Liver (tissue), 9 donors: ENCODE measurements around the gene SPEF1. TPM values are rescaled to one million over a fixed set of nuclear protein-coding genes. Genes with fewer than 3 reads are reported as not detected.

Experiments
- DNase-seq: peaks from one replicate; pipeline ENCODE4 v3.0.0-alpha.2; 2017; ENCODE audit warnings: low spot score
- H3K27ac ChIP-seq, 2 donors: one replicate each; pipeline ENCODE4 v1.7.0; 2013; ENCODE audit warnings: inconsistent platforms in 2 of 2, low read length in 2 of 2, control low read depth in 1 of 2, low read depth in 1 of 2, mild to moderate bottlenecking in 1 of 2
- H3K27me3 ChIP-seq, 4 donors: one replicate each; pipeline versions ENCODE4 v1.6.1 to v1.7.0; 2013; ENCODE audit warnings: low read length in 3 of 4, inconsistent platforms in 1 of 4, mild to moderate bottlenecking in 1 of 4, moderate library complexity in 1 of 4; ENCODE audit not compliant: control insufficient read depth in 4 of 4, insufficient read depth in 4 of 4
- H3K36me3 ChIP-seq, 4 donors: one replicate each; pipeline versions ENCODE4 v1.6.1 to v1.7.0; 2013; ENCODE audit warnings: low read length in 3 of 4, mild to moderate bottlenecking in 3 of 4, low read depth in 1 of 4, moderate library complexity in 1 of 4; ENCODE audit not compliant: control insufficient read depth in 4 of 4, insufficient read depth in 3 of 4
- H3K4me1 ChIP-seq, 4 donors: one replicate each; pipeline versions ENCODE4 v1.6.1 to v1.7.0; 2013; ENCODE audit warnings: low read length in 3 of 4, mild to moderate bottlenecking in 3 of 4, moderate library complexity in 1 of 4; ENCODE audit not compliant: control insufficient read depth in 4 of 4, insufficient read depth in 4 of 4
- H3K4me3 ChIP-seq, 3 donors: one replicate each; pipeline versions ENCODE4 v1.6.1 to v1.7.0; 2013; ENCODE audit warnings: low read length in 3 of 3, control low read depth in 1 of 3, low read depth in 1 of 3, mild to moderate bottlenecking in 1 of 3
- H3K9ac ChIP-seq, 2 donors: one replicate each; pipeline ENCODE4 v1.7.0; 2013; ENCODE audit warnings: low read length in 2 of 2, mild to moderate bottlenecking in 2 of 2, moderate library complexity in 2 of 2, control low read depth in 1 of 2, low read depth in 1 of 2
- H3K9me3 ChIP-seq, 4 donors: one replicate each; pipeline versions ENCODE4 v1.6.1 to v1.7.0; 2013; ENCODE audit warnings: low read length in 3 of 4; ENCODE audit not compliant: control insufficient read depth in 4 of 4
- EGR1 ChIP-seq, 2 donors: IDR thresholded peaks; 2 replicates each; pipeline ENCODE4 v1.6.1; 2016 to 2018; ENCODE audit warnings: antibody characterized with exemption in 2 of 2, low read depth in 2 of 2
- GABPA ChIP-seq, 2 donors: IDR thresholded peaks in 1 of 2; conservative IDR thresholded peaks in 1 of 2; 2 replicates each; pipeline ENCODE4 v1.6.1; 2016; ENCODE audit warnings: antibody characterized with exemption in 2 of 2, mild to moderate bottlenecking in 1 of 2, moderate library complexity in 1 of 2
- HNF4G ChIP-seq: IDR thresholded peaks from 2 replicates; pipeline ENCODE4 v1.6.1; 2016; ENCODE audit warnings: antibody characterized with exemption
- JUND ChIP-seq, 2 donors: IDR thresholded peaks; 2 replicates each; pipeline ENCODE4 v1.6.1; 2016; ENCODE audit warnings: antibody characterized with exemption in 2 of 2
- RAD21 ChIP-seq, 2 donors: IDR thresholded peaks; 2 replicates each; pipeline ENCODE4 v1.6.1; 2016; ENCODE audit warnings: antibody characterized with exemption in 2 of 2, mild to moderate bottlenecking in 2 of 2
- RXRA ChIP-seq, 2 donors: IDR thresholded peaks; 2 replicates each; pipeline ENCODE4 v1.6.1; 2017 to 2018; ENCODE audit warnings: antibody characterized with exemption in 2 of 2, mild to moderate bottlenecking in 1 of 2
- SP1 ChIP-seq: IDR thresholded peaks from 2 replicates; pipeline ENCODE4 v1.6.1; 2018; ENCODE audit warnings: antibody characterized with exemption, mild to moderate bottlenecking
- TAF1 ChIP-seq: conservative IDR thresholded peaks from 2 replicates; pipeline ENCODE4 v1.6.1; 2016; ENCODE audit warnings: antibody characterized with exemption, mild to moderate bottlenecking
- YY1 ChIP-seq: IDR thresholded peaks from 2 replicates; pipeline ENCODE4 v1.6.1; 2016; ENCODE audit warnings: antibody characterized with exemption, mild to moderate bottlenecking
- WGBS: extraction: QIAGEN DNeasy Blood & Tissue Kit; methylation state at CpG from one replicate; pipeline ENCODE4 v1.1.7; 2013; 5-methylcytosine and 5-hydroxymethylcytosine counted together
- polyA plus RNA-seq, 2 donors: library from polyadenylated mRNA; stranded (reverse) in 1 of 2; unstranded in 1 of 2; fragments of 200-250 nt in 1 of 2; fragments of >200 nt in 1 of 2; fragmentation: Nextera tagmentation in 1 of 2; extraction: Ambion mirVana in 1 of 2; gene quantifications; one replicate each; pipeline versions ENCODE4 v1.2.1 to v1.2.3, GENCODE V29; 2013 to 2015
- total RNA-seq, 2 donors: library from RNA; depleted of rRNA; stranded (reverse); fragments of >200 nt; gene quantifications; one replicate each; pipeline ENCODE4 v1.2.3, GENCODE V29; 2014
- TF ChIP-seq, protein P1 (sequence below): IDR thresholded peaks from 2 replicates; pipeline ENCODE4 v1.6.1; 2016; ENCODE audit warnings: antibody characterized with exemption
- TF ChIP-seq, protein P2 (sequence below): IDR thresholded peaks from 2 replicates; pipeline ENCODE4 v1.6.1; 2016; ENCODE audit warnings: antibody characterized with exemption, mild to moderate bottlenecking
- TF ChIP-seq, protein P3 (sequence below): IDR thresholded peaks from 2 replicates; pipeline ENCODE4 v1.6.1; 2016; ENCODE audit warnings: antibody characterized with exemption
- TF ChIP-seq, protein P4 (sequence below): IDR thresholded peaks from 2 replicates; pipeline ENCODE4 v1.6.1; 2016; ENCODE audit warnings: antibody characterized with exemption
- donor health status: healthy.
- donor health status: healthy.
- donor health status: healthy.
- donor health status: healthy.
- donor health status: healthy.

The SPEF1 gene
- total and polyA plus RNA-seq, 4 donors, result not detected

DNA sequence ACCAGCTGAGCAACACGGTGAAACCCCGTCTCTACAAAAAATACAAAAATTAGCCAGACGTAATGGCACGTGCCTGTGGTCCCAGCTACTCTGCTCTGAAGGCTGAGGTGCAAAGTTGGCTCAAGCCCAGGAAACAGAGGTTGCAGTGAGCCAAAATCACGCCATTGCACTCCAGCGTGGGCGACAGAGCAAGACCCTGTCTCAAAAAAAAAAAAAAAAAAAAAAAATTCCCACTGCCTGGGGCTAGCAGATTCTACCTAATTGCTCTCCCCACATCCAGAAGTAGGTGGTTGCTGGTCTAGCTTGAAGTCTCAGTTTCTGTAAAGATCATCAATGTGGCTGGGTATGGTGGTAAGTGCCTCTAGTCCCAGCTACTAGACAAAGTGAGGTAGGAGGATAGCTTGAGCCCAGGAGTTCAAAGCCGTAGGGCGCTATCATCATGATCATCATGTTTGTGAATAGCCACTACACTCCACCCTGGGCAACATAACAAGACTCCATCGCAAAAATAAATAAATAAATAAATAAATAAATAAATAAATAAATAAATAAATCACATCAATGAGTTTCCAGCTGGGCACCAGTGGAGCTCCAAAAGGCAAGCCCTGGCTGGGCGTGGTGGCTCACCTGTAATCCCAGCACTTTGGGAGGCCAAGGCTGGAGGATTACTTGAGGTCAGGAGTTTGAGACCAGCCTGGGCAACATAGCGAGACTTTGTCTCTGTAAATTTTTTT lies 32.8 kb upstream of the SPEF1 start:
- Histone ChIP-seq H3K9ac (no peak overlapping the region), H3K27me3 (no peaks in the 10 kb centered on the region), H3K4me3 (no peak overlapping the region), H3K9me3 (no peaks in the 10 kb centered on the region), H3K27ac (no peak overlapping the region), H3K4me1 (peaks cover 5 to 23% (median 14%) of the 10 kb centered on the region in 4 donors), H3K36me3 (no peaks in the 10 kb centered on the region)
- WGBS, result 85% methylated on average over 12 of the region's 12 CpGs
- TF ChIP-seq, protein P1, sequence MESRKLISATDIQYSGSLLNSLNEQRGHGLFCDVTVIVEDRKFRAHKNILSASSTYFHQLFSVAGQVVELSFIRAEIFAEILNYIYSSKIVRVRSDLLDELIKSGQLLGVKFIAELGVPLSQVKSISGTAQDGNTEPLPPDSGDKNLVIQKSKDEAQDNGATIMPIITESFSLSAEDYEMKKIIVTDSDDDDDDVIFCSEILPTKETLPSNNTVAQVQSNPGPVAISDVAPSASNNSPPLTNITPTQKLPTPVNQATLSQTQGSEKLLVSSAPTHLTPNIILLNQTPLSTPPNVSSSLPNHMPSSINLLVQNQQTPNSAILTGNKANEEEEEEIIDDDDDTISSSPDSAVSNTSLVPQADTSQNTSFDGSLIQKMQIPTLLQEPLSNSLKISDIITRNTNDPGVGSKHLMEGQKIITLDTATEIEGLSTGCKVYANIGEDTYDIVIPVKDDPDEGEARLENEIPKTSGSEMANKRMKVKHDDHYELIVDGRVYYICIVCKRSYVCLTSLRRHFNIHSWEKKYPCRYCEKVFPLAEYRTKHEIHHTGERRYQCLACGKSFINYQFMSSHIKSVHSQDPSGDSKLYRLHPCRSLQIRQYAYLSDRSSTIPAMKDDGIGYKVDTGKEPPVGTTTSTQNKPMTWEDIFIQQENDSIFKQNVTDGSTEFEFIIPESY, result no peak
- no peak for TF ChIP-seq GABPA (IDR thresholded peaks at IDR 0.05 in 1 of 2, conservative IDR thresholded peaks at IDR 0.05 in 1 of 2)
- TF ChIP-seq RAD21 (IDR thresholded peaks at IDR 0.05), result no peak
- TF ChIP-seq TAF1, result no peak
- TF ChIP-seq, protein P2, sequence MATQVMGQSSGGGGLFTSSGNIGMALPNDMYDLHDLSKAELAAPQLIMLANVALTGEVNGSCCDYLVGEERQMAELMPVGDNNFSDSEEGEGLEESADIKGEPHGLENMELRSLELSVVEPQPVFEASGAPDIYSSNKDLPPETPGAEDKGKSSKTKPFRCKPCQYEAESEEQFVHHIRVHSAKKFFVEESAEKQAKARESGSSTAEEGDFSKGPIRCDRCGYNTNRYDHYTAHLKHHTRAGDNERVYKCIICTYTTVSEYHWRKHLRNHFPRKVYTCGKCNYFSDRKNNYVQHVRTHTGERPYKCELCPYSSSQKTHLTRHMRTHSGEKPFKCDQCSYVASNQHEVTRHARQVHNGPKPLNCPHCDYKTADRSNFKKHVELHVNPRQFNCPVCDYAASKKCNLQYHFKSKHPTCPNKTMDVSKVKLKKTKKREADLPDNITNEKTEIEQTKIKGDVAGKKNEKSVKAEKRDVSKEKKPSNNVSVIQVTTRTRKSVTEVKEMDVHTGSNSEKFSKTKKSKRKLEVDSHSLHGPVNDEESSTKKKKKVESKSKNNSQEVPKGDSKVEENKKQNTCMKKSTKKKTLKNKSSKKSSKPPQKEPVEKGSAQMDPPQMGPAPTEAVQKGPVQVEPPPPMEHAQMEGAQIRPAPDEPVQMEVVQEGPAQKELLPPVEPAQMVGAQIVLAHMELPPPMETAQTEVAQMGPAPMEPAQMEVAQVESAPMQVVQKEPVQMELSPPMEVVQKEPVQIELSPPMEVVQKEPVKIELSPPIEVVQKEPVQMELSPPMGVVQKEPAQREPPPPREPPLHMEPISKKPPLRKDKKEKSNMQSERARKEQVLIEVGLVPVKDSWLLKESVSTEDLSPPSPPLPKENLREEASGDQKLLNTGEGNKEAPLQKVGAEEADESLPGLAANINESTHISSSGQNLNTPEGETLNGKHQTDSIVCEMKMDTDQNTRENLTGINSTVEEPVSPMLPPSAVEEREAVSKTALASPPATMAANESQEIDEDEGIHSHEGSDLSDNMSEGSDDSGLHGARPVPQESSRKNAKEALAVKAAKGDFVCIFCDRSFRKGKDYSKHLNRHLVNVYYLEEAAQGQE, result no peak
- TF ChIP-seq, protein P3, sequence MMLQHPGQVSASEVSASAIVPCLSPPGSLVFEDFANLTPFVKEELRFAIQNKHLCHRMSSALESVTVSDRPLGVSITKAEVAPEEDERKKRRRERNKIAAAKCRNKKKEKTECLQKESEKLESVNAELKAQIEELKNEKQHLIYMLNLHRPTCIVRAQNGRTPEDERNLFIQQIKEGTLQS, result no peak
- no peak for TF ChIP-seq JUND (IDR thresholded peaks at IDR 0.05)
- TF ChIP-seq SP1, result no peak
- TF ChIP-seq HNF4G, result no peak
- no peak for DNase-seq

DNA sequence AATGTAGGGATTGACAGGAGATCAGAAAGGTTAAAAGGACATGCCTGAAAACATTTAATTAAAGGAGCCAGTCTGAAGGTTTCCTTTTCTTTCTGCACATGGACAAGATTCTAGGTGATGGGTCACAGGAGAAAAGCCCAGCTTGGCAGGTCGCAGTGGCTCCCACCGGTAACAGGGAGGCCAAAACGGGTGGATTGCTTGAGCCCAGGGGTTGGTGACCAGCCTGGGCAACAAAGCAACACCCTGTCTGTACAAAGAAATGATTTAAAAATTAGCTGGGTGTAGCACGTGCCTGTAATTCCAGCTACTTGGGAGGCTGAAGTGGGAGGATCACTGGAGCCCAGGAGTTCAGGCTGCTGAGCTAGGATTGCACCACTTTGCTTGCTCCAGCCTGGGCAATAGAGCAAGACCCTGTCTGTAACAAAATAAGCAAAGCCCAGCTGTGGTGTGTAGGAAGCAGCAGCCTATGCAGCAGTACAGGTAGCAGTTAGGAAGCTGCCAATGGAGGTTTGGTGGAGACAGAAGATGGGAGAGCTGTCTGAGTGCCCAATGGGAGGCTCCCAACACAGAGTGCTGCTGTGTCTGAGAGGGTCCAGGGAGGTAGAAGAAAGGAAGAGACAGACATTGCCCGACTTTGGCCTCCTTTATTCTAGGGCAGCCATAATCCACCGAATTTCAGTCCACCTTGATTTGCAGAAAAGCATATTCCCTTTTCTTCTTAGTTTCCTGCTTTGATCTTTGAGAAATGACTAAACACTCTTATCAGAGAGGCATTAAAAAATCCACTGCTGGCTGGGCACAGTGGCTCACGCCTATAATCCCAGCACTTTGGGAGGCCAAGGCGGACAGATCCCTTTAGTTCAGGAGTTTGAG lies 32.0 kb upstream of the SPEF1 start:
- TF ChIP-seq YY1 (no peak), EGR1 (IDR thresholded peaks at IDR 0.05; ENCODE audit: low read depth in 2 of 2) (no peak), RAD21 (IDR thresholded peaks at IDR 0.05) (no peak), HNF4G (no peak), RXRA (IDR thresholded peaks at IDR 0.05) (no peak), SP1 (no peak)
- TF ChIP-seq, protein P4, sequence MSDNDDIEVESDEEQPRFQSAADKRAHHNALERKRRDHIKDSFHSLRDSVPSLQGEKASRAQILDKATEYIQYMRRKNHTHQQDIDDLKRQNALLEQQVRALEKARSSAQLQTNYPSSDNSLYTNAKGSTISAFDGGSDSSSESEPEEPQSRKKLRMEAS, result no peak
- no peak overlapping the region for H3K9ac ChIP-seq

More for the DNA sequence above, 32.0 kb upstream of the SPEF1 start:
- Histone ChIP-seq H3K4me1 (peaks cover 5 to 20% (median 13%) of the 10 kb centered on the region in 4 donors), H3K4me3 (no peak overlapping the region), H3K27me3 (no peaks in the 10 kb centered on the region), H3K36me3 (no peaks in the 10 kb centered on the region), H3K27ac (no peak overlapping the region), H3K9me3 (no peaks in the 10 kb centered on the region)
- DNase-seq, result no peak
- 74% methylated on average over 8 of the region's 8 CpGs for WGBS
